Vagina (tissue), 2 donors: ENCODE results near the gene FANCC. TPM values are rescaled to one million over a fixed set of nuclear protein-coding genes. Genes with fewer than 3 reads are reported as not detected.
A peak's percentile ranks its signal among the peaks of the same experiment; 100 is the strongest.

Source experiments
- DNase-seq, 2 donors: peaks; one replicate each; pipeline ENCODE4 v3.0.0-alpha.2; 2017; ENCODE audit errors: extremely low spot score in 2 of 2
- H3K27ac ChIP-seq: fragments of 200-600 bp; sonication (generic); one replicate; pipeline ENCODE4 v1.5.1; 2019
- H3K27me3 ChIP-seq: fragments of 200-600 bp; sonication (generic); one replicate; pipeline ENCODE4 v1.5.1; 2019
- H3K36me3 ChIP-seq, 2 donors: fragments of 200-600 bp; sonication (generic); one replicate each; pipeline ENCODE4 v1.5.1; 2017 to 2019
- H3K4me1 ChIP-seq: fragments of 200-600 bp; sonication (generic); one replicate; pipeline ENCODE4 v1.5.1; 2019
- H3K4me3 ChIP-seq, 2 donors: fragments of 200-600 bp; sonication (generic); 1 replicate in 1 of 2; 2 replicates in 1 of 2; pipeline ENCODE4 v1.5.1; 2016 to 2019
- H3K9me3 ChIP-seq: fragments of 200-600 bp; sonication (generic); one replicate; pipeline ENCODE4 v1.5.1; 2019
- POLR2A ChIP-seq, 2 donors: fragments of 450-650 bp; IDR thresholded peaks; one replicate each; pipeline ENCODE4 v1.6.1; 2017; ENCODE audit warnings: antibody characterized with exemption in 2 of 2, mild to moderate bottlenecking in 2 of 2, moderate library complexity in 2 of 2
- POLR2AphosphoS5 ChIP-seq, 2 donors: sonication (generic); formaldehyde crosslinking; IDR thresholded peaks; one replicate each; pipeline ENCODE4 v1.9.0; 2017; ENCODE audit warnings: antibody characterized with exemption in 2 of 2, mild to moderate bottlenecking in 2 of 2, low read depth in 1 of 2; ENCODE audit not compliant: insufficient read depth in 1 of 2
- intact Hi-C: fragments of 100-400 bp; cut with DNase I; formaldehyde crosslinking; loops from one replicate; pipeline ENCODE4 v1.15.1; 2023
- total RNA-seq: library from RNA; depleted of rRNA; stranded (reverse); fragments of >200 nt; gene quantifications from one replicate; pipeline ENCODE4 v1.2.3, GENCODE V29; 2016
- TF ChIP-seq, protein P1 (sequence below), 3 experiments: fragments of 450-650 bp in 2 of 3; fragments of 200-600 bp in 1 of 3; sonication (generic) in 1 of 3; IDR thresholded peaks; one replicate each; pipeline ENCODE4 v1.5.1; 2017 to 2019; ENCODE audit warnings: antibody characterized with exemption in 3 of 3, mild to moderate bottlenecking in 2 of 3, moderate library complexity in 2 of 3

The FANCC gene
- total RNA-seq, 1 donor from 2014 or later = 17.2 TPM

DNA sequence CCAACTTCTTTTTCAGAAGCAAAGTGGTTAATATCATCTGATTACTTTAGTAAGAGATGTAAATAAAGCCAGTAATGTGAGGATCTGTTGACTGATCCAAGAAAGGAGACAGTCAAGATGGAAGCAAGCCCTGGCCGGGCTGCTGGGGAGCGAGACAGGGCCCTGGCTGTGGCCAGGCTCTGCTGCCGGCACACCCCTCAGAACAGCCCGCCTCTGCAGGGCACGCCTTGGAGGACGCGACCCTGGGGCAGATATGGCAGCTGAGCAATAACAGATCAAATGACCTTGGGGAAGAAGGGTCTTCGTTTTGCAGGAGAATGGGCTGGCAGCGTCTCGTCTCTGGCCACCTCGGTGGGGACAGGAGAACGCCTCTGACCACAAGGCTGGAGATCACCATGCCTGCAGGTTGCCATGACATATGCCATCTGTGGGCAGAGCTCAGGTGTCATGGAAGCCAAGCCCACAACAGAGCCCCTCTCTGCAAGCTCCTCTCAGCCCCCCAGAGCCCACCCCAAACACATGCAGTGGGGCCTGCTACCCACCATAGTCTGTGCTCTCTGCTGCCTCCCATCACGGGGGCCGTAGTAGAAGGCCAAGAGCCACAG, 206.5 kb downstream of the FANCC start:
- no peak overlapping the region for H3K27ac ChIP-seq
- no peaks in the 10 kb centered on the region for H3K9me3 ChIP-seq
- TF ChIP-seq, protein P1, sequence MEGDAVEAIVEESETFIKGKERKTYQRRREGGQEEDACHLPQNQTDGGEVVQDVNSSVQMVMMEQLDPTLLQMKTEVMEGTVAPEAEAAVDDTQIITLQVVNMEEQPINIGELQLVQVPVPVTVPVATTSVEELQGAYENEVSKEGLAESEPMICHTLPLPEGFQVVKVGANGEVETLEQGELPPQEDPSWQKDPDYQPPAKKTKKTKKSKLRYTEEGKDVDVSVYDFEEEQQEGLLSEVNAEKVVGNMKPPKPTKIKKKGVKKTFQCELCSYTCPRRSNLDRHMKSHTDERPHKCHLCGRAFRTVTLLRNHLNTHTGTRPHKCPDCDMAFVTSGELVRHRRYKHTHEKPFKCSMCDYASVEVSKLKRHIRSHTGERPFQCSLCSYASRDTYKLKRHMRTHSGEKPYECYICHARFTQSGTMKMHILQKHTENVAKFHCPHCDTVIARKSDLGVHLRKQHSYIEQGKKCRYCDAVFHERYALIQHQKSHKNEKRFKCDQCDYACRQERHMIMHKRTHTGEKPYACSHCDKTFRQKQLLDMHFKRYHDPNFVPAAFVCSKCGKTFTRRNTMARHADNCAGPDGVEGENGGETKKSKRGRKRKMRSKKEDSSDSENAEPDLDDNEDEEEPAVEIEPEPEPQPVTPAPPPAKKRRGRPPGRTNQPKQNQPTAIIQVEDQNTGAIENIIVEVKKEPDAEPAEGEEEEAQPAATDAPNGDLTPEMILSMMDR (IDR thresholded peaks at IDR 0.05) = no peak
- peak in 1 of 2 donors; percentile 25 for TF ChIP-seq POLR2AphosphoS5 (IDR thresholded peaks at IDR 0.05; ENCODE audit: insufficient read depth in 1 of 2, low read depth in 1 of 2)
- H3K27me3 ChIP-seq = no peaks in the 10 kb centered on the region
- intact Hi-C loops = no loop called here
- H3K4me3 ChIP-seq = no peak overlapping the region
- no peak for DNase-seq
- H3K4me1 ChIP-seq = peaks cover 30% of the 10 kb centered on the region
- peaks cover 0 to 36% of the 10 kb centered on the region in 2 donors for H3K36me3 ChIP-seq

DNA sequence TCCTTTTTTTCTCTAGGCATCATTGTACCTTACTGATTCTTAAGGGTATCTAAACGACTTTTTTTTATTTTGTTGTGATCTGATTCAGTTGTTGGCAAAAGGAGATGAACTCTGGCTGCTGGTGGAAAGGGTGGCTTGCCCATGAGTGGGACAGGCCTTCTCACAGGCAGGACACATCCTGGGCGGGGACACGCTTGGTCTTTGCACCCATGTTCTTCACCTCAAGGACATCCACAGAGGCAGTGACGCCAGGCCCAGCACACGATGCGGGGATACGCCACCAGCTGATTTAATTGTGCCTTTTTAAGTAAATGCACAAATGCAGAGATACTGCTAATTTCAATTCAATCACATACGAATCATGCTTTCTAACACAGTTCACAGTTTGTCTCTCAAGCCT, 208.1 kb downstream of the FANCC start:
- Histone ChIP-seq H3K27me3 (no peaks in the 10 kb centered on the region), H3K36me3 (peaks cover 0 to 36% of the 10 kb centered on the region in 2 donors), H3K9me3 (no peaks in the 10 kb centered on the region), H3K4me3 (no peak overlapping the region), H3K27ac (peak overlapping the region; percentile 77), H3K4me1 (peaks cover 36% of the 10 kb centered on the region)
- intact Hi-C loops = no loop called here
- no peak for DNase-seq
- TF ChIP-seq, protein P1 (IDR thresholded peaks at IDR 0.05) = no peak
- TF ChIP-seq POLR2AphosphoS5 (IDR thresholded peaks at IDR 0.05; ENCODE audit: insufficient read depth in 1 of 2, low read depth in 1 of 2) = no peak
- no peak for TF ChIP-seq POLR2A (IDR thresholded peaks at IDR 0.05)

DNA sequence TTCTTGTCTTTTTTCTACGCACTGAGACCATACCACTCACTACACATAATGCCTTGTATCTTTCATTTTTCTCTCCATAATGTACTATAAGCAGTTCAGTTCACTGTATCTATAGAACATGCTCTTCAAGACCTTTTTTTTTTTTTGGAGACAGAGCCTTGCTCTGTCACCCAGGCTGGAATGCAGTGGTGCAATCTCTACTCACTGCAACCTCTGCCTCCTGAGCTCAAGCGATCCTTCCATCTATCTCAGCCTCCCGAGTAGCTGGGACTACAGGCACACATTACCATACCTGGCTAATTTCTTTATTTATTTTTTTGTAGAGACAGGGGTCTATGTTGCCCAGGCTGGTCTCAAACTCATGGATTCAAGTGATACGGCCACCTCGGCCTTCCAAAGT, 208.7 kb downstream of the FANCC start:
- peaks cover 0 to 31% of the 10 kb centered on the region in 2 donors for H3K36me3 ChIP-seq
- no peaks in the 10 kb centered on the region for H3K27me3 ChIP-seq
- no peak for TF ChIP-seq POLR2AphosphoS5 (IDR thresholded peaks at IDR 0.05; ENCODE audit: insufficient read depth in 1 of 2, low read depth in 1 of 2)
- TF ChIP-seq POLR2A (IDR thresholded peaks at IDR 0.05) = no peak
- TF ChIP-seq, protein P1 (IDR thresholded peaks at IDR 0.05) = no peak
- no peaks in the 10 kb centered on the region for H3K9me3 ChIP-seq
- H3K4me3 ChIP-seq = no peak overlapping the region
- intact Hi-C loops = no loop called here
- peaks cover 43% of the 10 kb centered on the region for H3K4me1 ChIP-seq
- peak overlapping the region; percentile 77 for H3K27ac ChIP-seq
- DNase-seq = no peak

DNA sequence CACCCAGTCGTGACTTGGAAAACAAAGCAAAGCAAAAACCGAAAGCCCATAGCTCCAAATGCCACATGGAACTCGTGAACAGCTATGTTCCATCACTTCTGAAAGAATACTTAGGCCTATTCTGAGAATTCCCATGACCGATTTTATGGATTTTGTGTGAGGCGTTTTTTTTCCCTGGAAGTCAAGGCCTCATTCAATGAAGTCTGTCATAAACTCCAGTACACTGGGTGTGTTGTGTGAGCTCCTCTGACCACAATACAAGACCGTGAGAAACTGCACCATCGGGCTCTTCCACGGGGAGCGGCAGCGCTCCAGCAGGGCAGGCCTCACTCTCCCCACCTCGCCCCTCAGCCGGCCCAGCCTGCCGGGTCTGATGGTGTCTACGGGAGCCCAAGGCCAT, 209.5 kb downstream of the FANCC start:
- H3K4me1 ChIP-seq = peaks cover 51% of the 10 kb centered on the region
- H3K36me3 ChIP-seq = peaks cover 0 to 30% of the 10 kb centered on the region in 2 donors
- no peak for DNase-seq
- no peak overlapping the region for H3K4me3 ChIP-seq
- intact Hi-C loops = no loop called here
- H3K27ac ChIP-seq = peak overlapping the region; percentile 77
- H3K9me3 ChIP-seq = no peaks in the 10 kb centered on the region
- H3K27me3 ChIP-seq = no peaks in the 10 kb centered on the region
- no peak for TF ChIP-seq POLR2AphosphoS5 (IDR thresholded peaks at IDR 0.05; ENCODE audit: insufficient read depth in 1 of 2, low read depth in 1 of 2)

DNA sequence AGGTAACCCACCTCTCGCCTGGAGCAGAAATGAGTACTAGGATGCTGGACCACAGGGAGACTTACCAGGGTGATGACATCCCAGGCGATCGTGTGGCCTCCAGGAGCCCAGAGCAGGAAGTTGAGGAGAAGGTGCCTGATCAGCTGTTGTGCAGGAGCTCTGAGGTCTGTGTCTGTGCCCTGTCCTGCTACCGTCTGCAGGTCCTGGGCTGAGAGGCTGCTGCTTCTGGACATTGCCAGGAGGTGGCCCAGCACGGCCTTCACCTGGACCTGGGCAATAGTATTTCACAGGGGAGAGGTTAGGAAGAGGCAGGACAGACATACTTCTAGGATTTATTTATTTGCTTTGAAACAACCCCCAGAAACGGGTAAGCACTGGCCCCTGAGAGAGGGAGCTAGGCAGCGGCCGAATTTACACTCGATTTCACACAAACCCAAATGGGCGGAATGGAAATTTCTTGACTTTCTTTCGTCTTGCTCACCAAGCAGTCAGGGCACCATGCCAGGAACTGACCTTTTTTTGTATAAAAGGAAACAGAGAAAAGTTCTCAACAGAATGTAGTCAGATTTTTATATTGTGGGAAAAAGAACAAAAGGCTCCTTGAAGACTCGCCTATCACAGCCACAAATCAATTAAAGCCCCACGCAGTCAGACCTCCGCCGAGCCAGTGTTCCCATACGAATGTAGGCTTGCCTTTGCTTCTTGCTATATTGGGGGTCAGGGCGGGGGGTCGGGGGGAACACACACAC, 210.3 kb downstream of the FANCC start:
- DNase-seq = no peak
- peak overlapping the region; percentile 77 for H3K27ac ChIP-seq
- peaks cover 0 to 22% of the 10 kb centered on the region in 2 donors for H3K36me3 ChIP-seq
- H3K4me1 ChIP-seq = peaks cover 56% of the 10 kb centered on the region
- no peak for TF ChIP-seq POLR2AphosphoS5 (IDR thresholded peaks at IDR 0.05; ENCODE audit: insufficient read depth in 1 of 2, low read depth in 1 of 2)
- TF ChIP-seq, protein P1 (IDR thresholded peaks at IDR 0.05) = no peak
- TF ChIP-seq POLR2A (IDR thresholded peaks at IDR 0.05) = no peak
- H3K27me3 ChIP-seq = no peaks in the 10 kb centered on the region
- intact Hi-C loops = no loop called here
- H3K9me3 ChIP-seq = no peaks in the 10 kb centered on the region
- no peak overlapping the region for H3K4me3 ChIP-seq
